Sigmoid colon (tissue), 3 donors: ENCODE measurements around the gene UBR3.

ENCODE experiments used
- POLR2A ChIP-seq, 2 donors: fragments of 450-650 bp; IDR thresholded peaks; one replicate each; pipeline ENCODE4 v1.6.1; 2016; ENCODE audit warnings: antibody characterized with exemption in 2 of 2, mild to moderate bottlenecking in 2 of 2, moderate library complexity in 2 of 2
- TF ChIP-seq, protein P1 (sequence below), 4 experiments: fragments of 450-650 bp in 3 of 4; fragments of 200-600 bp in 1 of 4; IDR thresholded peaks; one replicate each; pipeline ENCODE4 v1.5.1; 2016 to 2019; ENCODE audit warnings: antibody characterized with exemption in 4 of 4, mild to moderate bottlenecking in 3 of 4, moderate library complexity in 2 of 4

DNA sequence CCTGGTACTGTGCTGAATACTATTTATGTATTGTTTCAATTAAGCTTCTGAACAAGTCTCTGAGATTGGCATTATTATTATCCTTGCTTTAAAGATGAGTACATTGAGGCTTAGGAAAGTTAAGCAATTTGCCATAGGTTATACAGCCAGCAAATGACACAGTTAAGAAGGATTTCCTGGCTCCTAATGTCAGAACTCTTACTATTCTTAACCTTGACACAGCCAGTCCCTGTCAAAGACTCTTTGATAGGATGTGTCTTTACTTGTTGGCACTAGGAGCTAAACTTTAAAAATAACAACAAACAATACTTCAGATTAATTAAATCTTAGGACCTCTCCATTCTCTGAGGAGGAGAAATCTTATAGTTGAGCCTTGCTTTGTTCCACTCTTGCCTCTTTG lies 70.6 kb downstream of the UBR3 start:
- TF ChIP-seq POLR2A (IDR thresholded peaks at IDR 0.05): no peak
- TF ChIP-seq, protein P1, sequence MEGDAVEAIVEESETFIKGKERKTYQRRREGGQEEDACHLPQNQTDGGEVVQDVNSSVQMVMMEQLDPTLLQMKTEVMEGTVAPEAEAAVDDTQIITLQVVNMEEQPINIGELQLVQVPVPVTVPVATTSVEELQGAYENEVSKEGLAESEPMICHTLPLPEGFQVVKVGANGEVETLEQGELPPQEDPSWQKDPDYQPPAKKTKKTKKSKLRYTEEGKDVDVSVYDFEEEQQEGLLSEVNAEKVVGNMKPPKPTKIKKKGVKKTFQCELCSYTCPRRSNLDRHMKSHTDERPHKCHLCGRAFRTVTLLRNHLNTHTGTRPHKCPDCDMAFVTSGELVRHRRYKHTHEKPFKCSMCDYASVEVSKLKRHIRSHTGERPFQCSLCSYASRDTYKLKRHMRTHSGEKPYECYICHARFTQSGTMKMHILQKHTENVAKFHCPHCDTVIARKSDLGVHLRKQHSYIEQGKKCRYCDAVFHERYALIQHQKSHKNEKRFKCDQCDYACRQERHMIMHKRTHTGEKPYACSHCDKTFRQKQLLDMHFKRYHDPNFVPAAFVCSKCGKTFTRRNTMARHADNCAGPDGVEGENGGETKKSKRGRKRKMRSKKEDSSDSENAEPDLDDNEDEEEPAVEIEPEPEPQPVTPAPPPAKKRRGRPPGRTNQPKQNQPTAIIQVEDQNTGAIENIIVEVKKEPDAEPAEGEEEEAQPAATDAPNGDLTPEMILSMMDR (IDR thresholded peaks at IDR 0.05): no peak
